Measurements from ENCODE around the gene CGB5.

GRCh38 chr19:49085868-49086232, 42.2 kb downstream of the CGB5 start:
- TF ChIP-seq ZNF830 (CRISPR knock-in tag; IDR thresholded peaks at IDR 0.05) (no peak), NR3C1 (CRISPR knock-in tag; IDR thresholded peaks at IDR 0.05) (no peak)

All from K562 (cell line).